CD1c-positive myeloid dendritic cell (primary cell): Measurements from ENCODE around the gene NGF.
"Not testable (repeated sequence)": the region's sequence is repeated elsewhere in the genome, so short reads cannot be mapped to it uniquely, and the experiment has no call there.

Experiments used
- DNase-seq: peaks from one replicate; pipeline ENCODE4 v3.0.0-alpha.2; 2016; ENCODE audit errors: extremely low spot score

The NGF gene

GRCh38 chr1:115337633-115338456 is at the start of gene NGF:
TSS of gene NGF (minus strand) at chr1:115338249. CDS start at chr1:115286795, 51,454 bp downstream.
- no peak for DNase-seq

- DNase-seq = not testable (repeated sequence)
Measured at GRCh38 chr1:115383455-115383854, 45.4 kb upstream of the NGF start.

- no peak for DNase-seq
Measured at GRCh38 chr1:115379943-115380342, 41.9 kb upstream of the NGF start.

GRCh38 chr1:115377411-115377810 is 39.4 kb upstream of the NGF start:
- no peak for DNase-seq

- DNase-seq = no peak
Measured at GRCh38 chr1:115374598-115374997, 36.5 kb upstream of the NGF start.

- DNase-seq = peak; percentile 76
Measured at GRCh38 chr1:115373305-115373704, 35.3 kb upstream of the NGF start.

GRCh38 chr1:115365738-115366137 is 27.7 kb upstream of the NGF start:
- DNase-seq = no peak

- DNase-seq = no peak
Measured at GRCh38 chr1:115364780-115365155, 26.7 kb upstream of the NGF start.

GRCh38 chr1:115364046-115364779 is 26.2 kb upstream of the NGF start:
- DNase-seq = no peak

- no peak for DNase-seq
Measured at GRCh38 chr1:115363171-115363570, 25.1 kb upstream of the NGF start.

GRCh38 chr1:115360505-115361129 is 22.6 kb upstream of the NGF start:
- not testable (repeated sequence) for DNase-seq

- DNase-seq = not testable (repeated sequence)
Measured at GRCh38 chr1:115359787-115360452, 21.9 kb upstream of the NGF start.

- DNase-seq = no peak
Measured at GRCh38 chr1:115356356-115356755, 18.3 kb upstream of the NGF start.

GRCh38 chr1:115355069-115355468 is 17.0 kb upstream of the NGF start:
- no peak for DNase-seq

- DNase-seq = no peak
Measured at GRCh38 chr1:115351143-115351542, 13.1 kb upstream of the NGF start.

GRCh38 chr1:115348636-115349035 is 10.6 kb upstream of the NGF start:
- DNase-seq = no peak

GRCh38 chr1:115347282-115347681 is 9.2 kb upstream of the NGF start:
- no peak for DNase-seq

GRCh38 chr1:115343200-115343737 is 5.2 kb upstream of the NGF start:
- DNase-seq = no peak

GRCh38 chr1:115341948-115342347 is 3.9 kb upstream of the NGF start:
- DNase-seq = no peak

GRCh38 chr1:115340879-115341278 is 2.8 kb upstream of the NGF start:
- peak; percentile 3 for DNase-seq

GRCh38 chr1:115338457-115338820 is 390 bp upstream of the NGF start:
- DNase-seq = no peak

- DNase-seq = no peak
Measured at GRCh38 chr1:115337276-115337632, 795 bp downstream of the NGF start.
